ENCODE data around the gene TMEM63C.

The TMEM63C gene

GRCh38 chr14:77212097-77212870 lies 30.7 kb downstream of the TMEM63C start:
- Mint-ChIP-seq H3K4me3 (no peak overlapping the region), H3K27ac (no peak overlapping the region), H3K27me3 (peaks cover 11% of the 10 kb centered on the region), H3K4me1 (ENCODE audit: low read depth) (peaks cover 16% of the 10 kb centered on the region), H3K9me3 (no peaks in the 10 kb centered on the region), H3K36me3 (ENCODE audit: low read depth) (no peaks in the 10 kb centered on the region)
- intact Hi-C loops (cut with micrococcal nuclease), result loop anchor here (10.0 kb wide), 1 partner anchor 57 kb away; no protein-coding TSS in a partner anchor

- intact Hi-C loops (cut with micrococcal nuclease), result loop anchor here (10.0 kb wide), 1 partner anchor 58 kb away; no protein-coding TSS in a partner anchor
Measured at GRCh38 chr14:77212943-77213678, 31.5 kb downstream of the TMEM63C start.

GRCh38 chr14:77213679-77214016 lies 32.0 kb downstream of the TMEM63C start:
- no peaks in the 10 kb centered on the region for H3K36me3 Mint-ChIP-seq (ENCODE audit: low read depth)
- no peak overlapping the region for H3K4me3 Mint-ChIP-seq
- H3K27me3 Mint-ChIP-seq, result peaks cover 11% of the 10 kb centered on the region
- peaks cover 16% of the 10 kb centered on the region for H3K4me1 Mint-ChIP-seq (ENCODE audit: low read depth)
- no peaks in the 10 kb centered on the region for H3K9me3 Mint-ChIP-seq
- intact Hi-C loops (cut with micrococcal nuclease), result loop anchor here (10.0 kb wide), 1 partner anchor 59 kb away; no protein-coding TSS in a partner anchor
- no peak overlapping the region for H3K27ac Mint-ChIP-seq

More at GRCh38 chr14:77212943-77213678, 31.5 kb downstream of the TMEM63C start:
- Mint-ChIP-seq H3K27me3 (peaks cover 11% of the 10 kb centered on the region), H3K36me3 (ENCODE audit: low read depth) (no peaks in the 10 kb centered on the region), H3K4me3 (no peak overlapping the region), H3K27ac (no peak overlapping the region), H3K9me3 (no peaks in the 10 kb centered on the region), H3K4me1 (ENCODE audit: low read depth) (peaks cover 16% of the 10 kb centered on the region)

- intact Hi-C loops (cut with micrococcal nuclease), result loop anchor here (10.0 kb wide), 1 partner anchor 59 kb away; no protein-coding TSS in a partner anchor
- Mint-ChIP-seq H3K36me3 (ENCODE audit: low read depth) (no peaks in the 10 kb centered on the region), H3K4me3 (no peak overlapping the region), H3K27me3 (peaks cover 11% of the 10 kb centered on the region), H3K27ac (no peak overlapping the region), H3K4me1 (ENCODE audit: low read depth) (peaks cover 16% of the 10 kb centered on the region), H3K9me3 (no peaks in the 10 kb centered on the region)
Measured at GRCh38 chr14:77214216-77214615, 32.6 kb downstream of the TMEM63C start.

- Mint-ChIP-seq H3K9me3 (no peaks in the 10 kb centered on the region), H3K27me3 (peaks cover 11% of the 10 kb centered on the region), H3K36me3 (ENCODE audit: low read depth) (no peaks in the 10 kb centered on the region), H3K27ac (no peak overlapping the region), H3K4me3 (no peak overlapping the region), H3K4me1 (ENCODE audit: low read depth) (peaks cover 16% of the 10 kb centered on the region)
- intact Hi-C loops (cut with micrococcal nuclease), result loop anchor here (10.0 kb wide), 1 partner anchor 63 kb away; no protein-coding TSS in a partner anchor
Measured at GRCh38 chr14:77217551-77217950, 36.0 kb downstream of the TMEM63C start.

GRCh38 chr14:77219591-77219990 lies 38.0 kb downstream of the TMEM63C start:
- Mint-ChIP-seq H3K36me3 (ENCODE audit: low read depth) (no peaks in the 10 kb centered on the region), H3K27ac (no peak overlapping the region), H3K4me3 (no peak overlapping the region), H3K27me3 (peaks cover 11% of the 10 kb centered on the region), H3K4me1 (ENCODE audit: low read depth) (no peaks in the 10 kb centered on the region), H3K9me3 (no peaks in the 10 kb centered on the region)
- intact Hi-C loops (cut with micrococcal nuclease), result loop anchor here (10.0 kb wide), 1 partner anchor 65 kb away; no protein-coding TSS in a partner anchor

GRCh38 chr14:77220246-77221017 lies 38.8 kb downstream of the TMEM63C start:
- H3K4me3 Mint-ChIP-seq, result no peak overlapping the region
- H3K9me3 Mint-ChIP-seq, result no peaks in the 10 kb centered on the region
- intact Hi-C loops (cut with micrococcal nuclease), result no loop called here
- H3K27ac Mint-ChIP-seq, result no peak overlapping the region
- H3K36me3 Mint-ChIP-seq (ENCODE audit: low read depth), result no peaks in the 10 kb centered on the region
- peaks cover 11% of the 10 kb centered on the region for H3K27me3 Mint-ChIP-seq
- no peaks in the 10 kb centered on the region for H3K4me1 Mint-ChIP-seq (ENCODE audit: low read depth)

- no peak overlapping the region for H3K27ac Mint-ChIP-seq
- no peak overlapping the region for H3K4me3 Mint-ChIP-seq
- intact Hi-C loops (cut with micrococcal nuclease), result no loop called here
- H3K36me3 Mint-ChIP-seq (ENCODE audit: low read depth), result no peaks in the 10 kb centered on the region
- H3K9me3 Mint-ChIP-seq, result no peaks in the 10 kb centered on the region
- H3K4me1 Mint-ChIP-seq (ENCODE audit: low read depth), result no peaks in the 10 kb centered on the region
- H3K27me3 Mint-ChIP-seq, result peaks cover 6% of the 10 kb centered on the region
Measured at GRCh38 chr14:77221241-77221871, 39.8 kb downstream of the TMEM63C start.

- Mint-ChIP-seq H3K9me3 (no peaks in the 10 kb centered on the region), H3K27ac (no peak overlapping the region), H3K27me3 (no peaks in the 10 kb centered on the region), H3K36me3 (ENCODE audit: low read depth) (no peaks in the 10 kb centered on the region), H3K4me3 (no peak overlapping the region), H3K4me1 (ENCODE audit: low read depth) (no peaks in the 10 kb centered on the region)
- intact Hi-C loops (cut with micrococcal nuclease), result no loop called here
Measured at GRCh38 chr14:77222546-77223225, 41.1 kb downstream of the TMEM63C start.

- Mint-ChIP-seq H3K27me3 (no peaks in the 10 kb centered on the region), H3K4me1 (ENCODE audit: low read depth) (no peaks in the 10 kb centered on the region), H3K4me3 (no peak overlapping the region), H3K36me3 (ENCODE audit: low read depth) (no peaks in the 10 kb centered on the region), H3K9me3 (no peaks in the 10 kb centered on the region), H3K27ac (no peak overlapping the region)
- intact Hi-C loops (cut with micrococcal nuclease), result no loop called here
Measured at GRCh38 chr14:77224212-77224611, 42.6 kb downstream of the TMEM63C start.

GRCh38 chr14:77225254-77225653 lies 43.7 kb downstream of the TMEM63C start:
- Mint-ChIP-seq H3K4me3 (no peak overlapping the region), H3K27ac (no peak overlapping the region), H3K27me3 (no peaks in the 10 kb centered on the region), H3K4me1 (ENCODE audit: low read depth) (no peaks in the 10 kb centered on the region), H3K9me3 (no peaks in the 10 kb centered on the region), H3K36me3 (ENCODE audit: low read depth) (no peaks in the 10 kb centered on the region)
- intact Hi-C loops (cut with micrococcal nuclease), result no loop called here

GRCh38 chr14:77225892-77226557 lies 44.4 kb downstream of the TMEM63C start:
- H3K27me3 Mint-ChIP-seq, result no peaks in the 10 kb centered on the region
- no peak overlapping the region for H3K27ac Mint-ChIP-seq
- H3K4me1 Mint-ChIP-seq (ENCODE audit: low read depth), result no peaks in the 10 kb centered on the region
- no peaks in the 10 kb centered on the region for H3K36me3 Mint-ChIP-seq (ENCODE audit: low read depth)
- intact Hi-C loops (cut with micrococcal nuclease), result no loop called here
- H3K4me3 Mint-ChIP-seq, result no peak overlapping the region
- H3K9me3 Mint-ChIP-seq, result no peaks in the 10 kb centered on the region

- intact Hi-C loops (cut with micrococcal nuclease), result no loop called here
- Mint-ChIP-seq H3K4me1 (ENCODE audit: low read depth) (no peaks in the 10 kb centered on the region), H3K27ac (no peak overlapping the region), H3K27me3 (no peaks in the 10 kb centered on the region), H3K4me3 (no peak overlapping the region), H3K9me3 (no peaks in the 10 kb centered on the region), H3K36me3 (ENCODE audit: low read depth) (no peaks in the 10 kb centered on the region)
Measured at GRCh38 chr14:77228056-77228455, 46.5 kb downstream of the TMEM63C start.
